ENCODE measurements around the gene HDC.

Gene HDC

GRCh38 chr15:50265620-50266019 lies at the start of gene HDC:
HDC (minus strand) TSS chr15:50265726; CDS start chr15:50265623, 103 bp downstream.
- no peak for DNase-seq (ENCODE audit: low read depth)

GRCh38 chr15:50312636-50313035 lies 47.1 kb upstream of the HDC start:
- DNase-seq (ENCODE audit: low read depth): no peak

- no peak for DNase-seq (ENCODE audit: low read depth)
These were observed 42.3 kb upstream of the HDC start for GRCh38 chr15:50307799-50308198.

DNA sequence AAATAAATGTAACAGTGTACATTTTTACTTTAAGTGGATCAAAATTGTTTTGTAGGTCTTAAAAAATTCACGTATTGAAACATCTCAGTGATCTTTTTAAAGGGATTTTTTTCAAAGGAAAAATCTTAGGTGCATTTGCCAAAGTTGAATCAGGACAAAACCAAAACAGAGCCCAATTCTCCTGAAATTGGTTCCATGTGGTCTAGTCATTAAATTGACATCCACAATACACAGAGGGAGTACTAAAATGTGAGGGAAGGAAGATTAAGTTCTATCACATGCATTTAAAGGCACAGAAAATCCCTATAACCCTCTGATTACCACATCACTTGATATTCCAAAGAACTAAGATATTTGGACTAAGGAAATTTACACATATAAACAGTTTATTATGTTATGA lies 39.3 kb upstream of the HDC start:
- DNase-seq (ENCODE audit: low read depth): no peak

DNA sequence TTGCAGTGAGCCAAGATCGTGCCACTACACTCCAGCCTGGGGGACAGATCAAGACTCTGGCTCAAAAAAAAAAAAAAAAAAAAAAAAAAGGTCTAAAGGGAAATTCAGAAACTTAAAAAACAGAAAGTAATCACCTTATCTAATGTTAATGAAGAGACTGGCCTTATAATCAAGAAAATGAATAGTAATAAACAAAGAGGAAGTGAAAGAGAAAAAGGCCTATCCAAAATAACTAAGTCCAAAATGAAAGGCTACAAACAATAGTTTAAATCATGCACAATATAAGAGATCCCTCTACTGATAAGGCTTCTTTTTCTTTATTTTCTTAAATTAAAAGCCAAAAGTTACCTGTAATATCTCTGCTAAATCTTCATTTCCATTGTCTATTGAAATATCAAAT lies 37.1 kb upstream of the HDC start:
- DNase-seq (ENCODE audit: low read depth): no peak

DNA sequence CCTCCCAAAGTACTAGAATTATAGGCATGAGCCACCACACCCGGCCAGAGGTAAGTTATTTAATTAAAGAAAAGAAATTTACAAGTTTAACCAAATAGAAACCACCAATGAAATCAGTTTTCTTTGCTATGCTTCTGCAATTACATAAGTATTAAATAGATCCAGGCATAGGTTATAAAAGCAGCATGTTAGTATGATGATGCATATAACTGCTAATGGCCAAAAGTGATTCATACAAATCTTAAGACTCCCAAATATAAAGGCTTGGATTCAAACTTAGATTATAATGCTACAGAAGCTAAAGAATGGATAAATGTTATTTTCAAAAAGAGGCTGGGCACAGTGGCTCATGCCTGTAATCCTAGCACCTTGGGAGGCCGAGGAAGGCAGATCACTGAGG lies 32.8 kb upstream of the HDC start:
- DNase-seq (ENCODE audit: low read depth): no peak

DNA sequence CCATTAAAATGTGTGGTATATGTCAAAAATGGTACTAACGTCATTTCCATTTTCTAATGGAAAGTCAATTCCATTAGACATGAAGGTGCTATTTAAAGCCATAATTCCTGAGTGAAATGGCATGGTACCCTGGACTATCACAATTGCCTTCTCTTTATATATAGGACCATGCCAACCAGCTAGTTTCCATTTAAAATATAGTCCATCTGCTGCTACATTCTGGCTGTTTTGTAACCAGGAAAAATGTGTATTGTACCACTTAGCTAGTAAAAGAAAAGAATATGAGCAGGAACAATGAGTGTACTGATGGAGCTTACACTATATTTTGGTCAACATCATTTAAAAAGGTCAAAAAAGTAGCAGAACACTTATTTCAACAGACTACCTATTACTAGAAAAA lies 30.4 kb upstream of the HDC start:
- DNase-seq (ENCODE audit: low read depth): no peak

GRCh38 chr15:50289749-50290148 lies 24.2 kb upstream of the HDC start:
- DNase-seq (ENCODE audit: low read depth): no peak

GRCh38 chr15:50287324-50288116 lies 22.0 kb upstream of the HDC start:
- DNase-seq (ENCODE audit: low read depth): no peak

GRCh38 chr15:50281427-50281826 lies 15.9 kb upstream of the HDC start:
- no peak for DNase-seq (ENCODE audit: low read depth)

DNA sequence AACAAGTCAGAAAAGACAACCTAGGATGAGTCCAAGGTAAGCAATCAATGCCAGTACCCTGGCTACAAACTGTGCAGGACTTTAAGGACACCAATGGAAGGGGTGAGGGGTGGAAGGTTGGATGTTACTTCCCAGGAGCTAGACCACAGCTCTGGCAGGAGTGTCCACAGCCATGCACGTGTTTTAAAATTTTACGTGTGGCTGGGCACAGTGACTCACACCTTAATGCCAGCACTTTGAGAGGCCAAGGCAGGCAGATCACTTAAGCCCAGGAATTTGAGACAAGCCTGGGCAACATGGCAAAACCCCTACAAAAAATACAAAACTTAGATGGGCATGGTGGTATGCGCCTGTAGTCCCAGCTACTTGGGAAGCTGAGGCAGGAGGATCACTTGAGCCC lies 14.7 kb upstream of the HDC start:
- DNase-seq (ENCODE audit: low read depth): no peak

DNA sequence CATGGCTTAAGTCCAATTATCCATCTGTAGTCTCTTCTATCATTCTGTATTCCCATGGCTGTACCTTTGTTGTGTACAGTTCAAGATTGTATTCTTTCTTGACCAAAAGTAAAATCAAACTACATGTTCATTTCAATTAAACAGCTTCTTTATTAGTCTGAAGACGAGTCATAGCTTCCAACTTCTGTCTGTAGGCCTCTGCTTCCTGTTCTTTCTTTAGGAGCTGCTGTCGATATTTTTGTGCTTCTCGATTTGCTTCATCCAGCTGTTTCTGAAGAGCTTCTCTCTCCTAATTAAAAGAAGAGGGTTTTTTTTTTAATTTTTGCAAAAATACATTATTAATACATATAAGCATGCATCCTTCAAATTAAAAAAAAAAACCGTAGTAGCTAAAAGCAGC lies 13.0 kb upstream of the HDC start:
- DNase-seq (ENCODE audit: low read depth): no peak

DNA sequence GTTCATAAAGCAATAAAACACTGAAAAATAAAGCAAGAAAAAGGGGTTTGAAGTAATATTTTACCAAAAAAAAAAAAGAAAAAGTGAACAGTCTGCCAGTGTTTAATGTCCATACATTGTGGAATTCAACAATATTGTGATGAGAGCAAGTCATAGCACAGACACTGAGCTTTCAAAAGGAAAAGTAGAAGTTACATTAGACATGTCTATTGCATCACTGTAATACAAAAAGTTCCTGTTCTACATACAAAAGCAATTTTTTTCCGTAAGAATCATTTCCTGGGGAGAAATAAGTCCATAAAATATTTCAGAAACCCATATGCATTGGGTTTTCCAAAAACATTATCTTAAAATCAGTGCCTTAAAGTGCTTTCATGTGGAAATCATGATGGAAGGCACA lies 11.8 kb upstream of the HDC start:
- no peak for DNase-seq (ENCODE audit: low read depth)

DNA sequence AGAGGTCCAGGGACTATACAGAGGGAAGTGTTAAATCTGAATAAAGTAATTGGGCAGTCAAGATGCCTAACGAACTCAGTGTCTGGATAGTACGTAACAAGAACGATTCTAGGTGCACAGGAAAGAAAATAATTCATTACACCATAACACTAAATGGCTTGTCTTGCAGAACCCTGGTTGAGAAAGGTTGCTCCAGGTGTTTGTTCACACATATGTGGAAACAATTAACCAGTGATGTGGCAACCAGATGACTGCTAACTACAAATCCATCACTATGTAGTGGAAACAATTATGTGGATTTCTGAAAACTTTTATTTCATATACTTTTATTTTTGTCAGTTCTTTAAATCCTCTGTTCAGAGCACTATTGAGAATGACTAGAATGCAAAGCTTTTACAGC lies 10.4 kb upstream of the HDC start:
- no peak for DNase-seq (ENCODE audit: low read depth)

DNA sequence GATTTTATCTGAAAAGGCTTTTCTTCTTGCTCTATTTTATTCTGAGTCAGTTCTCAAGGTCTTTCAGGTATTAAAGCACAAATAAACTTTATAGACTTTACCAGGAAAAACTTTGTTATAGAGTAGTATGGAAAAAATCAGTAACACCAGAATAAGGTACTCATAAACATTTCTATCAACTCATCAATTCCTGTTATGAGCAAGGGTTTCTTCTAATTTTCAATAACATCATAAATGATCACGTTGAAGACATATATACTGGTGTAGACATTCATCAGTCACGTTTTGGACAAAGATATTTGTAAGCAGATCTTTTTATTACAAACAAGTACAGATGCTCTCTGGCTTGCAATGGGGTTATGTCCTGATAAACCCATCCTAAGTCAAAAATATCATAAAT lies 9.6 kb upstream of the HDC start:
- DNase-seq (ENCODE audit: low read depth): no peak

DNA sequence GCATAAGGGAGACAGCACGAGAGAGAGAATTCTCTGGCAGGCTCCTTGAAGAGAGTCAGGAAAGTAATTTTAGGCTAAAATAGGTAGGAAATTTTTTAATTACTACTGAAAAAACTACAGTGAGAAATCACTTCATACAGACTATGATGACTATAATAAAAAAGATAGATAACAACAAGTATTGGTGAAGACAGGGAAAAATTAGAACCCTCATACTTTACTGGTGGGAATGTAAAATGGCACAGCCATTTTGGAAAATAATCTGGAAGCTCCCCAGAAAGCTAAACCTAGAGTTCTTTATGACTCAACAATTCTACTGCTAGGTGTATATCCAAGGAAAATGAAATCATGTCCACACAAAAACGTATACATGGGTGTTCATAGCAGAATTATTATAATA lies 2.1 kb upstream of the HDC start:
- DNase-seq (ENCODE audit: low read depth): no peak

DNA sequence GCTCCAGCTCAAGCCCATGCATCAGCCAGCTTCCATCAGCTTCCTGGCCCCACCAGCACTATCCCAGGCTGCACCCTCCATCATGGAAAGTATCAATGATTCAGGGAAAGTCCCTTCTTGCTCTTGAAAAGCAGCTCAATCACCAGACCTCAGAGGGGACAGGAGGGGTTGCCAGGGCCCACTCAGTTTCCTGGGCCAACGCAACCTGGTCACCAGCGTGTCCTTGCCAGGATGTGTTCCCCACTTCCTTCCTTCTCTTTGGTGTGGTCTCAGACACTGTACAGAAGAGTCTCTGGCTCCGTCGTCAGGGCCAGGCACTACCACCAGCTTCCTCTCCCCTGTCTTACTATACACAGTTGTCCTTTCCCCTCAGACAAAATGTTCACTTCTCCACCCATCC lies 3.0 kb downstream of the HDC start:
- peak; percentile 42 for DNase-seq (ENCODE audit: low read depth)

DNA sequence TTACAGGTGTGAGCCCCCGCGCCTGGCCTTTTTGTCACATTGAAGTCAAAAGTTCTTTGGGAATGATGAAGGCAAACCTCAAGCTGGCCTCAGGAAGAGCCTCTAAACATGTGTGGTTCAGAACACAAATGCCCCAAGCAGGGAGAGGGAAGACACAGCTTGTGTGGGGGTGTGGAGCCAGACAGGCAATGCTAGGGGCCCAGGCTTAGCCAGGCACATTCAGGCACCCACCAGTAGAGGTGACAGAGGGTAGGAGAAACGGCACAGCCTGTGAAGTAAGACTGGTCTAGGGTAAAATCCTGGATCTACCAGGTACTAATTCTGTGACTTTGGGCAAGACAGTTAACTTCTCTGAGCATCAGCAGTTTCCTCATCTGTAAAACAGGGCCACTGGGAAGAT lies 3.5 kb downstream of the HDC start:
- no peak for DNase-seq (ENCODE audit: low read depth)

DNA sequence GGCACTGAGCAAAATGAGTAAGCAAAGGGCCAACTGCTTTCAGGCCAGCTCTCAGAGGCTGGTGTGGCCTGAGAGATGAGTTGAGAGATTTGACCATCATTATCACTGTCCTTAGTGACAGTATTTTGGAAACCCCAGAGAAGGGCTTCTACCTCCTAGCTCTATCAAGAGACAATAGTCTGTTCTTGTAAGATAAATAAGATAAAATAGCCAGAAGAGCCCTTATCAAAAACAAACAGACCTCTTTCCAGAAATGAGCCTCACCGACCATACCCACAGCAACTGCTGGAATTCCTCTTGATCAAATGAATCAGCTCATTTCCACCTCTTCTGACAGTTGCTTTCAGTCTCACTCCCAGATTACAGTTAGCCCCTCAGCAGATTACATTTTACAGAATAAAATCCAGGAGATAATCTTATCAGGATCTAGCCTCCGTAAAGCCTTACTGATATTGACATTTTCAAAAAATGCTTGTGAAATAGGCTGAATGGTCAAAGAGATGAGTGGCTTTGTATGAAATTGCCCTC lies 4.5 kb downstream of the HDC start:
- DNase-seq (ENCODE audit: low read depth): no peak

GRCh38 chr15:50259276-50259675 lies 6.2 kb downstream of the HDC start:
- no peak for DNase-seq (ENCODE audit: low read depth)

DNA sequence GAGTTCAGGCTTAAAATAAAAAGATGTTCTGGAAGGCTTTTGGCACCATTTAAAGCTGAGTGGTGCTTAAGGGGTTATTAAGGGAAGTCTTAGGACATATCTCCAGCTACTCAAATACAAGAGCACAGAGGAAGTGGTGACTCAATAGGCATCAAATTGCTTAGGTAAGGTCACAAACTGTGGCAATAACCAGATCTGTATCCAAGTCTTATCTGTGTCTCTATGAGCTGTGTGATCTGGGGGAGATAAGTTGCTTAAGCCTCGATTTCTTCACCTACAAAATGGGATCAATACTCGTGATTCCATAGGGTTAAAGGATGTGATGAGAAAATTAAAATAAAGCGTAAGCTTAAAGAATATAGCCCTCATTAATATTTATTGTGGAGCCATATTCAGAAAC lies 7.6 kb downstream of the HDC start:
- no peak for DNase-seq (ENCODE audit: low read depth)

DNA sequence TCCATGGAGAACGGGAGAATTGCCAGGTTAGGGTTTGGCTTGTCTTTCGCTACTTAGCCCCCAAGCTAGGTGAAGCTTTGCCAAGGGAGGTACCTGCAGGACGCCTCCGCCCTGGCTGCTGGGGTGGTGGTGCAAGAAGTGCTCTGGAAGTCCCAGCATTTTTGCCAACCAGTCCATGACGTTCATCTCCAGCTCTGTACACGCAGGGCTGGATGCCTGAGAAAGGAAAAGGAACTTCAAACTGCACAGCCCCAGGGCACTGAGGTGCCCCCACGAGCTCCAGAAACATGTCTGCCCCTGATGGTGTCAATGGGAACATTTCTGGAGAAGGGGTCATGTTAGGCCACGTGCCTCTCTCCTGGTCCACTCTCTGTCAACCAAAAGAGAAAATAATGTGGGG lies 8.2 kb downstream of the HDC start:
- no peak for DNase-seq (ENCODE audit: low read depth)

- no peak for DNase-seq (ENCODE audit: low read depth)
These were observed 9.1 kb downstream of the HDC start for GRCh38 chr15:50256188-50257041.
